Spleen (tissue), 7 donors: Measurements from ENCODE around the gene TRMT112.

Experiments
- CTCF ChIP-seq, 11 experiments: fragments of 200-600 bp in 7 of 11; fragments of 450-650 bp in 4 of 11; sonication (generic) in 4 of 11; IDR thresholded peaks in 8 of 11; conservative IDR thresholded peaks in 3 of 11; 1 replicate in 7 of 11; 2 replicates in 4 of 11; pipeline versions ENCODE4 v1.4.0 to v1.8.0; 2016 to 2021; ENCODE audit warnings: antibody characterized with exemption in 11 of 11, inconsistent platforms in 4 of 11, mild to moderate bottlenecking in 1 of 11
- POLR2A ChIP-seq, 3 donors: fragments of 450-650 bp; IDR thresholded peaks; one replicate each; pipeline ENCODE4 v1.5.1; 2017; ENCODE audit warnings: antibody characterized with exemption in 3 of 3, mild to moderate bottlenecking in 1 of 3
- POLR2AphosphoS5 ChIP-seq, 3 donors: sonication (generic); formaldehyde crosslinking; IDR thresholded peaks; one replicate each; pipeline ENCODE4 v1.5.1; 2017; ENCODE audit warnings: antibody characterized with exemption in 3 of 3
- donor health status: DM: no; HTN: no; CAD: no; lungs with moderate emphysema.
- donor health status: DM: no; HTN: no; CAD: no.
- donor health status: DM: no; HTN: no; CAD: no.

DNA sequence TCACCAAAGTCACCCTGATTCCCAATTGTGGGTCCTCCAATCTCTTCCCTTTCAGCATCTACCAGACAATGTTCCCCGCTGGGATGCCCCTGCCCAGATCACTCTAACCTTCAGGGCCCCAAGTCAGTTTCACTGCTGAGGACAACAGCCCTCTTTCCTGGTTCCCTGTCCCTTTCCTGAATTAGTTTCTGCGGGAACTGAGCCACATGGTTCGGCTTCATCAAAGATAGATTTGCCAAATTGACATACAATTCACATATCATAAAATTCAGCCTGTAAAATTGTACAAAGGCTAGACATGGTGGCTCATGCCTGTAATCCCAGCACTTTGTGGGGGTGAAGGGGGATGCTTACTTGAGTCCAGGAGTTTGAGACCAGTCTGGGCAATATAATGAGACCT lies 10.6 kb upstream of the TRMT112 start:
- no peak for TF ChIP-seq CTCF (IDR thresholded peaks at IDR 0.05 in 8 of 11, conservative IDR thresholded peaks at IDR 0.05 in 3 of 11)
- TF ChIP-seq POLR2A (IDR thresholded peaks at IDR 0.05) = no peak
- no peak for TF ChIP-seq POLR2AphosphoS5 (IDR thresholded peaks at IDR 0.05)
